Caco-2 (cell line): ENCODE results near the gene SLX4. TPM values are rescaled to one million over a fixed set of nuclear protein-coding genes. Genes with fewer than 3 reads are reported as not detected.
"Not testable (repeated sequence)": the region's sequence is repeated elsewhere in the genome, so short reads cannot be mapped to it uniquely, and the experiment has no call there.

Experiments
- BruUV-seq: library from RNA; stranded (reverse); fragments of 400-500 nt; replicated peaks from 2 replicates; lab custom pipeline; 2021; lab: Mats Ljungman, UMichigan
- CTCF ChIA-PET: fragments of 300-600 bp; sonication (Branson Sonifier 250); formaldehyde crosslinking; loops from one replicate; lab custom pipeline; 2022; ENCODE audit warnings: antibody characterized with exemption; lab: Charles Lee
- POLR2A ChIA-PET: fragments of 300-600 bp; sonication (Branson Sonifier 250); formaldehyde crosslinking; loops from one replicate; lab custom pipeline; 2022; ENCODE audit warnings: antibody characterized with exemption; lab: Charles Lee
- DNase-seq, 2 experiments: peaks; one replicate each; pipeline versions ENCODE4 v3.0.0 to v3.0.0-alpha.2; 2020 to 2022
- H3K27me3 ChIP-seq: replicated peaks from 2 replicates; pipeline ENCODE4 v1.6.0; 2011; ENCODE audit warnings: low read length; ENCODE audit not compliant: control insufficient read depth, insufficient read depth
- H3K36me3 ChIP-seq: 2 replicates; pipeline ENCODE4 v1.5.1; 2011; ENCODE audit warnings: low read length; ENCODE audit not compliant: control insufficient read depth, insufficient read depth
- H3K4me1 ChIP-seq: fragments of 250-450 bp; sonication (Bioruptor Pico); 2 replicates; pipeline ENCODE4 v1.5.1; 2020; ENCODE audit warnings: mild to moderate bottlenecking
- H3K4me3 ChIP-seq: 2 replicates; pipeline ENCODE4 v1.5.1; 2011; ENCODE audit warnings: low read depth, mild to moderate bottlenecking, control low read depth, low read length
- H3K9me3 ChIP-seq: fragments of 250-450 bp; sonication (Bioruptor Pico); 2 replicates; pipeline ENCODE4 v1.5.1; 2020; ENCODE audit warnings: mild to moderate bottlenecking, moderate library complexity
- H3K27ac Mint-ChIP-seq: one replicate; pipeline ENCODE4 v1.8.0; 2022; ENCODE audit warnings: mixed read lengths; ENCODE audit not compliant: unreplicated experiment
- H3K27me3 Mint-ChIP-seq: one replicate; pipeline ENCODE4 v1.8.0; 2022; ENCODE audit warnings: mixed read lengths; ENCODE audit not compliant: insufficient read depth, unreplicated experiment
- H3K36me3 Mint-ChIP-seq: one replicate; pipeline ENCODE4 v1.8.0; 2022; ENCODE audit warnings: mild to moderate bottlenecking, mixed read lengths; ENCODE audit not compliant: insufficient read depth, unreplicated experiment
- H3K4me1 Mint-ChIP-seq: one replicate; pipeline ENCODE4 v1.8.0; 2022; ENCODE audit warnings: low read depth, mixed read lengths; ENCODE audit not compliant: unreplicated experiment
- H3K4me3 Mint-ChIP-seq: one replicate; pipeline ENCODE4 v1.8.0; 2022; ENCODE audit warnings: mild to moderate bottlenecking, moderate library complexity, mixed read lengths; ENCODE audit not compliant: unreplicated experiment
- H3K9me3 Mint-ChIP-seq: one replicate; pipeline ENCODE4 v1.8.0; 2022; ENCODE audit warnings: mixed read lengths; ENCODE audit not compliant: unreplicated experiment
- intact Hi-C: fragments of 100-400 bp; cut with micrococcal nuclease; formaldehyde crosslinking; loops from one replicate; pipeline ENCODE4 v1.10.0; 2022; ENCODE audit not compliant: unreplicated experiment
- total RNA-seq: library from RNA; stranded (reverse); gene quantifications from 2 replicates; pipeline ENCODE4 v1.2.3, GENCODE V29; 2022
- TF ChIP-seq, protein P1 (sequence below), 2 experiments: fragments of 200-600 bp in 1 of 2; IDR thresholded peaks; 1 replicate in 1 of 2; 2 replicates in 1 of 2; pipeline versions ENCODE4 v1.5.1 to v1.8.0; 2011 to 2022; ENCODE audit warnings: antibody characterized with exemption in 1 of 2, control low read depth in 1 of 2, inconsistent platforms in 1 of 2, low read depth in 1 of 2, low read length in 1 of 2, mild to moderate bottlenecking in 1 of 2, moderate library complexity in 1 of 2; ENCODE audit not compliant: insufficient read depth in 1 of 2, severe bottlenecking in 1 of 2, unreplicated experiment in 1 of 2

Gene SLX4
- total RNA-seq, 1 experiment from 2014 or later: 10.4 TPM

DNA sequence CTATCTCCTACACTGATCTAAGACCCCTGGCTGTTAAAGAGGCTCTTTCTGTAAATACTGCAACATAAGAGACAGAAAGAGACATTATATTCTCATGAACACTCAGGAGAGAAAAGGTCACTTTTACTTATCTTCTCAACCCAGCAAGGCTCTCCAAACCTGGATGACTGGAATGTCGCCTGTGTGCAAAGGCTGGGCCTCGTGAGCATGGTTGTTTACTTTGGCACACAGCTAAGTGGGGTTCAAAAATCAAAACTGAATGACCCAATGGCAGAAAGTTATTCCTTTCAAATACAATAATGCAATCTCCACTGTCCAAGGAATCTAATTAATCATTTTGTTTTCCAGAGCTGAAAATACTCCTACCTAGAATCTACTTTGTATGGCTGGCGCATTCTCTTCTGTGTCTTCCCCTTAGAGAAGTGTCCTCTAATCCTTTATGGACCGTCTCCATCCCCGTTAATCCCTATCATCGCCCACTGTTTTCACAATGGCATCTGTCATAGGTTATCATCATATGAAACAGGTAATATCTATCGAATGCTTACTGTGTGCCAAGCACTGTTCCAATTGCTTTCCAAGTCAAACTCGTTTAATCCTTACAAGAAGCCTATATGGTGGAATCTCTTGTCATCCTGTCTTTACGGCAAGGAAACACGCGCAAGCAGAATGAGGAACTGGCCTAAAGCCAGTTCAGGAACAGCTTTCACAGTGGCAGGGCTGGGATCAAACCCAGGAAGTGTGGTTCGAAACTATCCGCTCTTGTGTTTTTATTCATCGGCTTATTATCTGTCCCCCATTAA lies 1.3 kb downstream of the SLX4 start:
- ChIA-PET CTCF (no interaction called here), POLR2A (interaction anchor here (0.5 kb wide), 1 partner anchor 86 kb away, joined by 7 read pairs; no protein-coding TSS in a partner anchor)
- H3K27me3 Mint-ChIP-seq: no peaks in the 10 kb centered on the region
- H3K4me1 Mint-ChIP-seq: peaks cover 25% of the 10 kb centered on the region
- H3K9me3 ChIP-seq: no peaks in the 10 kb centered on the region
- H3K9me3 Mint-ChIP-seq: no peaks in the 10 kb centered on the region
- no peak overlapping the region for H3K27ac Mint-ChIP-seq
- peaks cover 12% of the 10 kb centered on the region; the same call in 1 of the 2 replicates for H3K4me1 ChIP-seq
- intact Hi-C loops: no loop called here
- TF ChIP-seq, protein P1, sequence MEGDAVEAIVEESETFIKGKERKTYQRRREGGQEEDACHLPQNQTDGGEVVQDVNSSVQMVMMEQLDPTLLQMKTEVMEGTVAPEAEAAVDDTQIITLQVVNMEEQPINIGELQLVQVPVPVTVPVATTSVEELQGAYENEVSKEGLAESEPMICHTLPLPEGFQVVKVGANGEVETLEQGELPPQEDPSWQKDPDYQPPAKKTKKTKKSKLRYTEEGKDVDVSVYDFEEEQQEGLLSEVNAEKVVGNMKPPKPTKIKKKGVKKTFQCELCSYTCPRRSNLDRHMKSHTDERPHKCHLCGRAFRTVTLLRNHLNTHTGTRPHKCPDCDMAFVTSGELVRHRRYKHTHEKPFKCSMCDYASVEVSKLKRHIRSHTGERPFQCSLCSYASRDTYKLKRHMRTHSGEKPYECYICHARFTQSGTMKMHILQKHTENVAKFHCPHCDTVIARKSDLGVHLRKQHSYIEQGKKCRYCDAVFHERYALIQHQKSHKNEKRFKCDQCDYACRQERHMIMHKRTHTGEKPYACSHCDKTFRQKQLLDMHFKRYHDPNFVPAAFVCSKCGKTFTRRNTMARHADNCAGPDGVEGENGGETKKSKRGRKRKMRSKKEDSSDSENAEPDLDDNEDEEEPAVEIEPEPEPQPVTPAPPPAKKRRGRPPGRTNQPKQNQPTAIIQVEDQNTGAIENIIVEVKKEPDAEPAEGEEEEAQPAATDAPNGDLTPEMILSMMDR (IDR thresholded peaks at IDR 0.05; ENCODE audit: insufficient read depth in 1 of 2, low read depth in 1 of 2, low read length in 1 of 2, severe bottlenecking in 1 of 2, unreplicated experiment in 1 of 2): no peak
- peak overlapping the region; percentile 94 for H3K4me3 Mint-ChIP-seq
- no TSS peak for BruUV-seq
- no peaks in the 10 kb centered on the region for H3K27me3 ChIP-seq
- peaks cover under 1% of the 10 kb centered on the region for H3K36me3 Mint-ChIP-seq
- H3K36me3 ChIP-seq: no peaks in the 10 kb centered on the region; the same call in 1 of the 2 replicates
- DNase-seq: no peak
- peak overlapping the region; percentile 80 for H3K4me3 ChIP-seq

DNA sequence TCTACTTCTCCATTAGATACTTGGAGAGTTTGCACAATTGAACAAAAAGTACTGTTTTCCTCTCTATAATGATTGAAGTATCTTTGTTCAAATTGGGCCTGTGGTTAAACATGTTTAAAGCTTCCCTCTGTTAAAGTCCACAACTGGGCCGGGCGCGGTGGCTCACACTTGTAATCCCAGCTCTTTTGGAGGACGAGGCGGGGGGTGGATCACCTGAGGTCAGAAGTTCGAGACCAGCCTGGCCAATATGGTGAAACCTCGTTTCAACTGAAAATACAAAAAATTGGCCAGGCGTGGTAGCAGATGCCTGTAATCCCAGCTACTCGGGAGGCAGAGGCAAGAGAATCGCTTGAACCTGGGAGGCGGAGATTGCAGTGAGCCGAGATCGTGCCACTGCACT lies 2.4 kb downstream of the SLX4 start:
- DNase-seq, H3K4me3 Mint-ChIP-seq, H3K9me3 ChIP-seq, H3K36me3 Mint-ChIP-seq, H3K27me3 ChIP-seq, H3K36me3 ChIP-seq, H3K4me3 ChIP-seq, intact Hi-C loops, POLR2A ChIA-PET, H3K27me3 Mint-ChIP-seq, H3K27ac Mint-ChIP-seq, BruUV-seq, H3K9me3 Mint-ChIP-seq, CTCF ChIA-PET: not testable (repeated sequence)
- H3K4me1 Mint-ChIP-seq: peaks cover 23% of the 10 kb centered on the region
- peaks cover 12% of the 10 kb centered on the region; the same call in 1 of the 2 replicates for H3K4me1 ChIP-seq

DNA sequence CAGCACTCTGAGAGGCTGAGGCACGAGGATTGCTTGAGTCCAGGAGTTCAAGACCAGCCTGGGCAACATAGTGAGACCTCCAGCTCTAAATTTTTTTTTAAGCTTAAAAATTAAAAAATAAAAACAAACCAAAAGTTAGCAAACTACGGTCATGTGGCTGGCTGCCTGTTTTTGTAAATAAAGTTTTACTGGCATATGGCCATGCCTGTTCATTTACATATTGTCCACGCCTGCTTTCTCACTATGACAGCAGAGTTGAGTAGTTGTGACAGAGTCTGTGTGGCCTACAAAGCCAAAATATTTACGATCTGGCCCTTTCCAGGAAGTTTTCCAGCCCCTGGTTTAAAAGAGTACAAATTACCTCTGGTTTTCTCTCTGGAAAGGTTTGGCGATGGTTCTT lies 3.3 kb downstream of the SLX4 start:
- CTCF ChIA-PET: no interaction called here
- H3K4me1 Mint-ChIP-seq: peaks cover 18% of the 10 kb centered on the region

More for the DNA sequence above, 3.3 kb downstream of the SLX4 start:
- Histone ChIP-seq H3K27me3 (no peaks in the 10 kb centered on the region), H3K4me3 (no peak overlapping the region), H3K4me1 (peaks cover 12% of the 10 kb centered on the region; the same call in 1 of the 2 replicates), H3K9me3 (no peaks in the 10 kb centered on the region), H3K36me3 (no peaks in the 10 kb centered on the region; the same call in 1 of the 2 replicates)
- no peak for DNase-seq
- no TSS peak for BruUV-seq
- no peak overlapping the region for H3K27ac Mint-ChIP-seq
- no peaks in the 10 kb centered on the region for H3K27me3 Mint-ChIP-seq
- POLR2A ChIA-PET: no interaction called here
- no peaks in the 10 kb centered on the region for H3K36me3 Mint-ChIP-seq
- TF ChIP-seq, protein P1 (IDR thresholded peaks at IDR 0.05; ENCODE audit: insufficient read depth in 1 of 2, low read depth in 1 of 2, low read length in 1 of 2, severe bottlenecking in 1 of 2, unreplicated experiment in 1 of 2): no peak
- H3K4me3 Mint-ChIP-seq: no peak overlapping the region
- intact Hi-C loops: no loop called here
- no peaks in the 10 kb centered on the region for H3K9me3 Mint-ChIP-seq
